Suprapubic skin (tissue), 4 donors: ENCODE data around the gene LHFPL6. TPM values are rescaled to one million over a fixed set of nuclear protein-coding genes. Genes with fewer than 3 reads are reported as not detected.

ENCODE experiments used
- DNase-seq, 2 donors: peaks; one replicate each; pipeline ENCODE4 v3.0.0-alpha.2; 2019; ENCODE audit warnings: low spot score in 2 of 2
- H3K27ac ChIP-seq: fragments of 200-600 bp; sonication (generic); one replicate; pipeline ENCODE4 v1.5.1; 2019
- H3K27me3 ChIP-seq: fragments of 200-600 bp; sonication (generic); one replicate; pipeline ENCODE4 v1.5.1; 2019
- H3K36me3 ChIP-seq: fragments of 200-600 bp; sonication (generic); one replicate; pipeline ENCODE4 v1.5.1; 2019
- H3K4me1 ChIP-seq: fragments of 200-600 bp; sonication (generic); one replicate; pipeline ENCODE4 v1.5.1; 2019
- H3K4me3 ChIP-seq: fragments of 200-600 bp; sonication (generic); one replicate; pipeline ENCODE4 v1.5.1; 2019; ENCODE audit warnings: mild to moderate bottlenecking
- H3K9me3 ChIP-seq: fragments of 200-600 bp; sonication (generic); one replicate; pipeline ENCODE4 v1.5.1; 2019
- EP300 ChIP-seq: sonication (generic); formaldehyde crosslinking; IDR thresholded peaks from one replicate; pipeline ENCODE4 v1.6.1; 2017; ENCODE audit warnings: antibody characterized with exemption
- POLR2A ChIP-seq, 2 donors: fragments of 450-650 bp; IDR thresholded peaks; one replicate each; pipeline ENCODE4 v1.6.1; 2017; ENCODE audit warnings: antibody characterized with exemption in 2 of 2, mild to moderate bottlenecking in 2 of 2, moderate library complexity in 2 of 2
- POLR2AphosphoS5 ChIP-seq, 3 donors: sonication (generic); formaldehyde crosslinking; IDR thresholded peaks; one replicate each; pipeline ENCODE4 v1.6.1; 2017; ENCODE audit warnings: antibody characterized with exemption in 3 of 3
- WGBS: methylation state at CpG from one replicate; pipeline ENCODE4 v1.1.5; 2018; 5-methylcytosine and 5-hydroxymethylcytosine counted together
- total RNA-seq, 4 donors: library from RNA; depleted of rRNA; stranded (reverse); fragments of >200 nt; gene quantifications; one replicate each; pipeline ENCODE4 v1.1.0, GENCODE V29; 2016
- TF ChIP-seq, protein P1 (sequence below), 2 donors: fragments of 200-600 bp in 1 of 2; fragments of 450-650 bp in 1 of 2; sonication (generic) in 1 of 2; IDR thresholded peaks; one replicate each; pipeline ENCODE4 v1.5.1; 2016 to 2019; ENCODE audit warnings: antibody characterized with exemption in 2 of 2, mild to moderate bottlenecking in 1 of 2, moderate library complexity in 1 of 2

LHFPL6 gene
- total RNA-seq, 4 donors from 2014 or later: 10.6 to 21.0 (median 15.6) TPM

- H3K9me3 ChIP-seq: no peaks in the 10 kb centered on the region
- DNase-seq: no peak
- no peaks in the 10 kb centered on the region for H3K27me3 ChIP-seq
- TF ChIP-seq POLR2A (IDR thresholded peaks at IDR 0.05): no peak
- no peak for TF ChIP-seq EP300
- TF ChIP-seq POLR2AphosphoS5 (IDR thresholded peaks at IDR 0.05): no peak
- TF ChIP-seq, protein P1, sequence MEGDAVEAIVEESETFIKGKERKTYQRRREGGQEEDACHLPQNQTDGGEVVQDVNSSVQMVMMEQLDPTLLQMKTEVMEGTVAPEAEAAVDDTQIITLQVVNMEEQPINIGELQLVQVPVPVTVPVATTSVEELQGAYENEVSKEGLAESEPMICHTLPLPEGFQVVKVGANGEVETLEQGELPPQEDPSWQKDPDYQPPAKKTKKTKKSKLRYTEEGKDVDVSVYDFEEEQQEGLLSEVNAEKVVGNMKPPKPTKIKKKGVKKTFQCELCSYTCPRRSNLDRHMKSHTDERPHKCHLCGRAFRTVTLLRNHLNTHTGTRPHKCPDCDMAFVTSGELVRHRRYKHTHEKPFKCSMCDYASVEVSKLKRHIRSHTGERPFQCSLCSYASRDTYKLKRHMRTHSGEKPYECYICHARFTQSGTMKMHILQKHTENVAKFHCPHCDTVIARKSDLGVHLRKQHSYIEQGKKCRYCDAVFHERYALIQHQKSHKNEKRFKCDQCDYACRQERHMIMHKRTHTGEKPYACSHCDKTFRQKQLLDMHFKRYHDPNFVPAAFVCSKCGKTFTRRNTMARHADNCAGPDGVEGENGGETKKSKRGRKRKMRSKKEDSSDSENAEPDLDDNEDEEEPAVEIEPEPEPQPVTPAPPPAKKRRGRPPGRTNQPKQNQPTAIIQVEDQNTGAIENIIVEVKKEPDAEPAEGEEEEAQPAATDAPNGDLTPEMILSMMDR (IDR thresholded peaks at IDR 0.05): no peak
- H3K4me1 ChIP-seq: peaks cover 3% of the 10 kb centered on the region
- H3K4me3 ChIP-seq: no peak overlapping the region
- no peak overlapping the region for H3K27ac ChIP-seq
- 81% methylated on average over 4 of the region's 4 CpGs for WGBS
- no peaks in the 10 kb centered on the region for H3K36me3 ChIP-seq
Observed at GRCh38 chr13:39310961-39311360, 292.0 kb downstream of the LHFPL6 start.

GRCh38 chr13:39306639-39307589 lies 296.1 kb downstream of the LHFPL6 start:
- DNase-seq: no peak
- TF ChIP-seq, protein P1 (IDR thresholded peaks at IDR 0.05): no peak
- TF ChIP-seq EP300 (no peak), POLR2AphosphoS5 (IDR thresholded peaks at IDR 0.05) (no peak), POLR2A (IDR thresholded peaks at IDR 0.05) (no peak)
- 80% methylated on average over 16 of the region's 16 CpGs for WGBS
- no peak overlapping the region for H3K4me3 ChIP-seq
- no peak overlapping the region for H3K27ac ChIP-seq
- H3K27me3 ChIP-seq: no peaks in the 10 kb centered on the region
- H3K4me1 ChIP-seq: peaks cover 3% of the 10 kb centered on the region
- H3K9me3 ChIP-seq: no peaks in the 10 kb centered on the region
- H3K36me3 ChIP-seq: no peaks in the 10 kb centered on the region

DNA sequence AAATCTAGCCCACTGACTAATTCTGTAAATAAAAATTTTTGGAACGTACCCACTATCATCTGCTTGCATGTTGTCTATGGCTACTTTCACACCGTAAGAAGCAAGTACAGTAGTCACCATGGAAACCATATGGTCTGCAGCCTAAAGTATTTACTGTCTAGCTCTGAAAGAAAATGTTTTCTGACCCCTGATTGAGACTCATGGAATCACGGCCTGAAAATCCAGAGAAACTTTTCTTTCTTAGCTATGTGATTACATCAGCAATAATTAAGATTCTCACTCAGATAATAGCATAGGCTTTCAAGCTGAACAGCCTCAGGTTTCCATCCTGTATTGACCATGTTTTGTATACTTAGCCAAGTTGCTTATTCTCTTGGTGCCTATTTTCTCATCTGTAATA lies 300.2 kb downstream of the LHFPL6 start:
- no peak for DNase-seq
- Histone ChIP-seq H3K4me3 (no peak overlapping the region), H3K4me1 (no peaks in the 10 kb centered on the region), H3K27ac (no peak overlapping the region), H3K27me3 (no peaks in the 10 kb centered on the region), H3K36me3 (no peaks in the 10 kb centered on the region), H3K9me3 (no peaks in the 10 kb centered on the region)
- TF ChIP-seq, protein P1 (IDR thresholded peaks at IDR 0.05): no peak
- no peak for TF ChIP-seq POLR2AphosphoS5 (IDR thresholded peaks at IDR 0.05)
- no peak for TF ChIP-seq POLR2A (IDR thresholded peaks at IDR 0.05)
- TF ChIP-seq EP300: no peak
- WGBS: 82% methylated on average over 3 of the region's 3 CpGs

DNA sequence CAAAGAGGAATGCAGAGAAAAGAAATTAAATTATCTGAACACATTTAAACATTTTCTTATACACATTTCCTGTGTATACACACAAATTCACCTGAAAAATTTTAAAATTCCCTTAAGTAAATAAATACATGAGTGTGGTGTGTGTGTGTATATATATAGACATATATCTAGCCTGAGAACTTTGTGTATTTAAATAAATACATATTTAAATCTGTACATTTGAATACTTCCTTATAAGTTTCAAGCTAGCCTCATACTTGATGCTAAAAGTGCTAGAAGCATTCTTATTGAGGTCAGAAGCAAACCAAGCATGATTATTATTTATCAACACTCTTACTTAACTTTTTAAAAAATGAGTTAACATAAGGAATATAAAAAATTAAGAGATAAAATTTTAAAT lies 304.0 kb downstream of the LHFPL6 start:
- no peak for DNase-seq
- Histone ChIP-seq H3K27ac (no peak overlapping the region), H3K36me3 (no peaks in the 10 kb centered on the region), H3K9me3 (peaks cover 5% of the 10 kb centered on the region), H3K4me3 (no peak overlapping the region), H3K27me3 (no peaks in the 10 kb centered on the region), H3K4me1 (no peaks in the 10 kb centered on the region)
- TF ChIP-seq POLR2A (IDR thresholded peaks at IDR 0.05) (no peak), POLR2AphosphoS5 (IDR thresholded peaks at IDR 0.05) (no peak), EP300 (no peak)
- TF ChIP-seq, protein P1 (IDR thresholded peaks at IDR 0.05): no peak

- H3K4me1 ChIP-seq: no peaks in the 10 kb centered on the region
- peaks cover 5% of the 10 kb centered on the region for H3K9me3 ChIP-seq
- H3K36me3 ChIP-seq: no peaks in the 10 kb centered on the region
- no peak for DNase-seq
- WGBS: 46% methylated on average over 2 of the region's 2 CpGs
- H3K4me3 ChIP-seq: no peak overlapping the region
- TF ChIP-seq EP300: no peak
- TF ChIP-seq POLR2A (IDR thresholded peaks at IDR 0.05): no peak
- TF ChIP-seq POLR2AphosphoS5 (IDR thresholded peaks at IDR 0.05): no peak
- TF ChIP-seq, protein P1 (IDR thresholded peaks at IDR 0.05): no peak
- H3K27ac ChIP-seq: peak overlapping the region; percentile 33
- H3K27me3 ChIP-seq: no peaks in the 10 kb centered on the region
Observed at GRCh38 chr13:39297664-39298171, 305.3 kb downstream of the LHFPL6 start.
